Activated CD4-positive, alpha-beta T cell treated with anti-CD3 and anti-CD28 coated beads, Interleukin-2, Interleukin-4, amounts not matched to agents 100 ng/mL and 50 ng/mL, durations not matched to agents 16 hours and 8 hours (primary cell): ENCODE measurements around the gene FARP1.
"Not testable (repeated sequence)": the region's sequence is repeated elsewhere in the genome, so short reads cannot be mapped to it uniquely, and the experiment has no call there.

ENCODE experiments used
- DNase-seq: peaks from one replicate; pipeline ENCODE4 v3.0.0-alpha.2; 2020; ENCODE audit warnings: low spot score

The FARP1 gene

DNA sequence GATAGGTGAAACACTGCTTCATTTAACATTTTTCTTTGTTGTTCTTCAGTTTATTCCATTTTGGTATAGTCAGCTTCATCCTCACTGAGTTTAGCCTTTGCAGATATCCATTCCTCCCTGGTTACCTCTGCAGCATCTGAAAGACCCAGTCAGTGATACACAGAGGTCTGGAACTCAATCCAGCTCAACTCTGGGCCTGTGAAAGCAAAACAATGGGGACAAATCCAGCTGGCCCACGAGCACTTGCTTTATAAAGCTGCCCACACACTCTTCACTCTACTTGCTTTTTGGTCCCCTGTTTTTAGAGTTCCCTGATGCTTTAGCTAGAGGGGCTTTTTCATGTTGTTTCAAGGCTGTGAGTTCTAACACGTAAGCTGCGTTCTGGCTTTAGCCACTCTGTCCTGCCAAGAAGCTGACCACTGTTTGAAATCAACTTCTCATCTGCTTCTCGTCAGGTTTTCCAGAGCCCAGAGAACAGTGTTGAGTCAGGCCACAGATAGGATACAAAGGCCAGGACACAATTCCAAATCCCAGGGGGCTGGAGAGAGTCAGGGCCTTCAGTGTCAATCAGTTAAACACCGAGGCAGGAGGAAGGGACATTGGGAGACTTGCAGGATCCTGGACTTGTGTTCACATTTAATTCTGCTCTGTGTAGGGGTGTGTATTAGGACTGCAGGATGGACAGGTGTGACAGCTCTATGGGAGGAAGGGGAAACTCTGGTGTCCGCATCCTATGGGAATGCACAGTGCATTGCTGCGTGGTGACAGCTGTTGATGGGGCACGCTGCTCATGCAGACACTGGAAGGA, 117.7 kb downstream of the FARP1 start:
- DNase-seq: no peak

DNA sequence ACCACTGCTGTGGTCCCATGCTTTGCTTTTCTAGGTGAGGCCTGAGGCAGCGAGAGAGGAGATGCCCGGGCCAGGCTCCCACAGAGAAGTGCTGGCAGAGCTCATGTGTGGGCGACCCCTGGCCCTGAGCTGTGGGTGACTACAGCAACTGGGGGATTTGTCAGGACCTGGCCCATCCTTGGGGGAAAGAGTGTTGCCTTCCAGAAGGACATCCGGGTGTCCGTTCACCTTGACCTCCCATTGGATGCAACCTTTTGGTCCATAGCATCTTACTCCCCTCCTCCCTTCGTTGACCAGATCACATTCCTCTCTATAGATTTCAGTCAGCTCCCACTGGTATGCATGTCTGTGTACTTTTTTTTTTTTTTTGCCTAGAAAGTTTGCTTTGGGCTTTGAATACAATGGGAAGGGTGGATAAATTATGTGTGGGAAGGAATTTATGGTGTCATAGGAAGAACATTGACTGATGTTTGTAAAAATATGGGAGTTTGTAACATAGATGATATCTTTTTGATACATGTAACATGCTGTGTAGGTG, 118.3 kb downstream of the FARP1 start:
- no peak for DNase-seq

DNA sequence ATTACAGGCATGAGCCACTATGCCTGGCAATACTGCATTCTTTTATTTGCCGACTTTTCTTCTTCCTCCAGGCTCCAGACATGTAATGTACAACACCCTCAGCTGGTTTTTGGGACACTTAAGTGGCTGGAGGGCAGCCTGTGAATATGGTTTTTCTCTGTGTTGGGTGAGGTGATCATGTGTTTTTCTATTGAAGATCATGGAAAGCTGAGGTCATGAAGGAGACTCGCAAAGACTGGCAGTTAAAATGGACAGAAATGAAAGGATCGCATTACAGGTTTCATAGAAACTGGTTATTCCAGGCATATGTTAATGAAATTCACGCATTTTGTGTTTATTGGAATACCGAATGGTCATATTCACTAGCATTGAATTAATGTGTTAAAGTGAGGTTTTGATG, 119.4 kb downstream of the FARP1 start:
- no peak for DNase-seq

DNA sequence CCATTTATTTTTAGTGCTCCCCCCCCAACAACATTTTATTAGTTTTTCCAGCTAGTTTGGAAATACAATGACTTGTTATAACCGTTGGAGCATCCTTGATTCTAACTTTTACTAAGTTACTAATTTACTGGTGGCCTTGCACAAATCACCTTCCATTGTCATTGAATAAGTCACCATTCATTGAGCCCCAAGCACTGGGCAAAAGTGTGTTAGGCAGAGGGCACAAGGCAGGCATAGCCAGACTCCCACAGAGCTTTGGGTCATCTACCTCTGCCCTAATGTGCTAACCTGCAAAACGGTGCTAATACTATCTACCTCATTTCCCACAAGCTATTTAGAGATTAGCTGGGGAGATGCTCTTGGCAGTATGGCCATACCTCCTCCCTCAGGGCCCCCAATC, 120.9 kb downstream of the FARP1 start:
- no peak for DNase-seq

DNA sequence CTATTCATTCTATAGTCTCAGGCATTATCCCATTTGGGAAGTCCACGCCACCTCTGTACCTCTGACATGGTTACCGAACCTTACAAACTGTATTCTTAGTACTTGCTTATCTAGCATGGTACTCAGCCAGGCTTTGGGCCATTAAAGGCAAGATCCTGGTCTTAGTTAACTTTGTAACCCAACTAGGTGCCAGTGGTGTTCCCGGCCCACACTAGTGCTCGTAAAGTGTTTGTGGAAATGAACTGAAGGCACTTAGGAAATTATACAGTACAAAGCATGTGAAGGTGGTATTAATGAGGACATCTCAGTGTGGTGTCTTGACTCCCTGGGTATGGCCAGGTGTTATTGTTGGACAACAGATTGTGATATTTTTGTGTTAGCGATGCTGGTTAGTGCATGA, 122.0 kb downstream of the FARP1 start:
- no peak for DNase-seq

DNA sequence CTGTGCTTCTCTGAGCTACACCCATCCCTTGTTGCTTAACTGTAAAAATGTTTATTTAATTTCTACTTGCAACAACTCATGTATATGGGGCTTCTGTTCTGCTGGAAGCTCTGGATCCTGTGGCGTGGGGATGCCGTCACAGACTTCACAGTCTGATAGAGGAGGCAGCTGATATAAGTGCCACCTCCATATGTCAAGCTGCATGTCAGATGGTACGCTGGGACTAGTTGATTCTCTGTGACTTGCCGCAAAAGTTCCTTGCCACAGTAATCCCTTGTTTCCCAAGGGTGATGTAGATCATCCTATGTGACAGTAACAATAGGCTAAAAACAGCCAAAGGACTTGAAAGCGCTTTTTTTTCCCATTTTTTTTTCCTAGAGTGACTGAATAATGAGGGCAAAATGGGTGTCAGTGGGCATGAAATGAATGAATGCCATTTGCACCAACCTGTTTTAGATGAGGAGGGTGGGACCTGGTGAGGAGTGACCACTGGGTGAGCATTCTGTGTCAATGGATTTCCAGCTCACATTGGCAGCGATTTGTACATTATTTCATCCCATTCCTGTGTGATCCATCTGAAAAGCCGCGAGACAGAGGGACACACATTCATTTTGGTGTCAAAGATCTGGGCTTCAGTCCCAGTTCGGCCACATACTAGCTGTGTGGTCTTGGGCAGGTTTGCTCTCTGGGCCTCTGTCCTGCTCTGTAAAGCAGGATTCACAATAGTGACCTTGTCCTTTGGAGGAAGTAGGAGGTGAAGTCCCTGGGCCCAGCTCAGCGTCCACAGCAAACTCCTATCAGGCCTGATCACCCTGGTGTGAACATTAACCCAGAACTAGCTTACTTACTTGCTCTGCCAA, 123.0 kb downstream of the FARP1 start:
- DNase-seq: no peak

DNA sequence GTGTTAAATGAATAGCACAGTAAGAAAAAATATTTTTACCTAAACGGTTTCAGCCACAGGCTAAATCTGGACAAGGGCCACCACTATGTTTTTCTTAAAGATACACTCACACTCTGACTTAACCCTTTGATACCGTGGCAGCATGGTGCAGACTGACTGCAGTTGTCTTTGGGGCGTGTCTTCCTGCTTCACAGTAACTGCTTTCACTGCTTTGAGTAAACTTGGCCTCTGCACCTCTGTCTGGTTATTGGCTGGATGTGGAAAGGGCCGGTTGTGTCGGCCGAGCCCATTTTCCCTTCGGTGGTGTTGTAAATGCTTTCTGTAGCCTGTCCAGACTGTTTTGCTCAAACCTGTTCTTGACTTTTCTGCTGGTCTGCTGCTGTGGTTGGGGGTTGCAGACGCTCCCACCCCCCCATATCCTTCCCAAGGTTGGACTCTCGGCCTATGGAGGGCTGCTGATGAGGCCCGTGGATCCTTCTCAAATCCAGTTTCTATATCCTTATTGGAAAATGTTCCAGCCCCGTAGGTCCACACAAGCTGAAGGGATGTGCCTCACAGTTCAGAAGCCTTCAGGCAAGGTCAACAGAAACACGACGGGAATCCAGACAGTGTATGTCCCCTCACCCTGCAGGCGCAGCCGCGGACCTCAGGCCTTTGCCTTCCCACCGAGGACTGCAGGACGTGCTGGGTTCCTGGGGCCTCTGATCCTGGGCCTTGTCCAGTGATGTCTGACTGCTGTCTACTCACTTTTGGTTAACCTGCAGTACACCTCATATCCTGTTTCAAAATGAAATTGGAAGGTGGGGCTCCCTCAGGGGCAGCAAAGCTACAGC, 124.4 kb downstream of the FARP1 start:
- no peak for DNase-seq

DNA sequence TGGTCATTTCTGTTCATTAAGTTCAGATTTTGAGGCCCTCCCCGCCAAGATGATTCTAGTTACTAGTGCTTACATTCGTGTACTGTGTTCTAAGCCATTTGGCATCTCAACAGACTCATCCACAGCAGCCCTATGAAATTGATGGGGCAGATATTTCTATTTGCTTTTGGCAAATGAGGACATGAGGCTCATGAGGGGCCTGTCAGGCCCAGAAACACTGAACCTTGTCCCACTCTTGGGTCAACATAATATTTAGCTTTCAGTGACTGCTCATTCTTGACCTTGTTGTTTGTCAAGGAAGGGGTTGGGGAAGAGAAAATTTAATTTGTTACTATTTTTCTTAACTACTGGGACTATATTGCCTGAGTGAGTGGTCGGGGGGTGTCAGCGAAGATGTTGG, 126.5 kb downstream of the FARP1 start:
- no peak for DNase-seq

DNA sequence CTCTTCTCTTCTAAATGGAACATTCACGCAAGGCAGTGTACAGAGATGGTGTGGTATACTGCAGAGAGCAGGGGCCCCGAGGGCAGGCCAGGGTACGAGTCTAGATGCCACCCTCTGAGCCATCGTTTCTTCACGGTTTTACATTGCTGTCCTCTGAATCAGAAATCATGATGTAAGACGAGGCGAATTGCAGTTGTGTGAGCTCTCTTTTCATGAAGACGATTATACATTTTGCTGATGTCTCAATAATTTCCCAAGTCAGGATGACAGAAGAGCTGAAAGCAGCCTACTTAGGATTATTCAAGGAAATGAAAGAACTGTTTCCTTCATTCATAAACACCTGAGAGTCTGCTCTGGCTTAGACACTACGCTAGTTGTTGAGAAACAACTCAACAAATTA, 127.9 kb downstream of the FARP1 start:
- DNase-seq: no peak

DNA sequence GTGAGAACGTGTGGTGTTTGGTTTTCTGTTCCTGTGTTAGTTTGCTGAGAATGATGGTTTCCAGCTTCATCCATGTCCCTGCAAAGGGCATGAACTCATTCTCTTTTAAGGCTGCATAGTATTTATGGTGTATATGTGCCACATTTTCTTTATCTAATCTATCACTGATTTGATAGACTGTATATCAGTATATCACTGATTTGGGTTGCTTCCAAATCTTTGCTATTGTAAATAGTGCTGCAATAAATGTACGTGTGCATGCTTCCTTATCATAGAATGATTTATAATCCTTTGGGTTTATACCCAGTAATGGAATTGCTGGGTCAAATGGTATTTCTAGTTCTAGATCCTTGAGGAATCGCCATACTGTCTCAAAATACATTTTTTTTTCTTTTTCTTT, 128.8 kb downstream of the FARP1 start:
- not testable (repeated sequence) for DNase-seq

DNA sequence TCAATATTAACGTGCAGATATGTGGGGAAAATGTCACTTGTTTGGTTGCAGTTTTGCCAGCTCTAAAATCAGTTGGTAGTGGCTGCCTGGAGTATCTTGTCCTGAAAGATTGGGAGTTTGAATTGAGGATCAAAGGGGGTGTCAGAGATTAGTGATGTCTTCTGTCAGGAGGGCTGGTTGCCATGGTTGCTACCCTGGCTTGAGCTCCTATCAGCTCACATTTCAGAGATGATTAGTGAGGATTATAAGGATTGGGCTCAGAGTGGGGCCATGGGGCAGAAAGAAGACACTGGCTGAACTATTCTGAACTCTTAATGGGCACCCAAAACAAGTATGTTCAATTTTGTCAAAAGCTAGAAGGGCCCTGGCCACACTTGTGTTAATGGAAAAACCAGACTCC, 129.7 kb downstream of the FARP1 start:
- no peak for DNase-seq

DNA sequence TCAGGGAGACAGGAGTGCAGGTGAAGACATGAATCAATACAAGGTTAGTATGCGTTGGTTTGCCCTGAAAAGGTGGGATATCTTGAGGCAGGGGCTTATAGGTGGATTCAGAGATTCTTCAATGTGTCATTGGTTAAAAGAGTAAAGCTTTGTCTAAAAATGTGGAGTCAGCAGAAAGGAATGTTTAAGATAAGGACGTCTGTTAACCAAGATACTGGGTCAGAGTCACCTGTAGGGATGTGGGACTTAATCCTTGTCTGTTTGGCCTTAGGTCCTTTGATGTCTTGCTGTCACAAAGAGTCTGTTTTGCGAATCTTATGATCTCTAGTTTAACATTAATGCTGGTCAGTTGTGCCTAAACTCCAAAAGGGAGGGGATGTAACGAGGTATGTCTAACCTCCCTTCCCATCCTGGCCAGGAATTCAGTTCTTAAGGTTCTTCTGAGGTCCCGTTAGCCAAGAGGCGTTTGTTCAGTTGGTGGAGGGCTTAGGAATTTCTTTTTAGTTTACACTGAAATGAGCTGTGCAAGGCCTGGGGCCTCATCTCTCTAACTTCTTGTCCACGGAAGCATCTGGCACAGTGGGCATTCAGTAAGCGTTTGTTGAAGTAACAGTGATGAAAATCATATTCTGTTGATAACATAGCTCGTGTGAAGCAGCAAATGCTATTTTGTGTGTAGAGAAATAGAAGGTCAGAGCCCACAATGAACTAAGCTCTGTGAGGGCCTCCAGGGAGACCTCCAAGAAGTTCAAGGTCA, 130.4 kb downstream of the FARP1 start:
- DNase-seq: no peak

DNA sequence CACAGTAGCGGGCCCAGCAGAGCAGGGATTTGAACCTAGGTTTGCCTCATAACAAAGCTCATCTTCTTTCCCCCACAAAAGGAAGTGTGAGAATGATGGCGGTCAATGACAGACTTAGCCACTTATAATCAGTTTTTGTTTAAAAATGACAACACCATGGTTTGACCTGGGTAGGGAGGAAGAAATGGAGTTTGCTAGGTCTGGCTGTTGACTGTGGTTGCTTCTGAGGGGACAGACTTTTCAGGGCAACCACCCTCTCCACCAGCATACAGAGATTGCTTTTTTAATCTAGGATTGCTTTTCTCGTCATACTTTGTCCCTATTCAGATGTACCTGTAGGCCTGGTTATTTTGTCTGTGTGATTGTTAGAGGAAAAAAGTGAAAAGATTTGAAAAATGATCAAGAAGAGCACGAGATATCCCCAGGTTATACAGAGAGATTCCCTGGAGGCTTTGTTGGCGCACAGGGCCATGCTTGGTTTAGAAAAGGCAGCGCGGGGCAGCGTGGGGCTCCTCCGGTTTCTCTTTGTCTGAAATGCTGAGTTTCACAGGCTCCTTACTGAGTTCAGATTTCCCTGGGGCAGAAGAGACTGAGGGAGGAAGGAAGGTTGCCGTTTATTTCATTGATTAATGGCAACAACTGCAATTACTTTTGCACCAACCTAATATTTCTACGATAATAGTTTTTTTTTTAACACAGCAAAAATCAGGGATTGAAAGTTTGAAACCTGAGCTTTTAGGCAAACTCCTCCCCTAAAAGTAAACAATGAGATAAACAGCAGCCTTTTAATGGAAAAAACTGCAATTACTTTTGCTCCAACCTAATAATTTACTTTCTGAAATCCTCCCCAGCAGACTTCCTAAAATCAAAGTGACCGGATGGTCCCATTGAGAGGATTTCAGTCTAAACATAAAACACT, 131.2 kb downstream of the FARP1 start:
- DNase-seq: no peak

DNA sequence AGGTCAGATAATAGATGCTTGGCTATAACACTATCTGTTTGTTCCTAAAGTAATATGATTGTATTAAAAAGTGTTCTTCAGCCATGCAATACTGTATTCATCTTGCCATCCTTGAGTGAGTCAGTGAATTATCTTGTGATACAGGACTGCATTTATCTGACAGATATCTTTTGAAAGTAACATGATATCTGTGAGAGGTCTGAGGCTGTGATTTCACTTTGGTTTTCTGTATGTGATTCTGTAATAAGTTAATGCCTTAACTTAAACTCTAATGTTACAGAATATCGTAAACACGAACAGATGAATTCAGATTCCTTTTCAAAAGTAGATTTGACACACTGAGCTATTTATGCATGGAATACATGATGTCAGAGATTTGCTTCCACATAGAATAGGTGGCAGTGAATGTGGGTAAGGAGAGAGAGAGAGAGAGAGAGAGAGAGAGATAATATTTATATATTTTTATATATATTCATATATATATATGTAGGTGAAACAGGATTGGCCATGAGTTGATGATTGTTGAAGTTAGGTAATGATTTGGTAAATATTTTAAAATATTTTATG, 132.1 kb downstream of the FARP1 start:
- no peak for DNase-seq

DNA sequence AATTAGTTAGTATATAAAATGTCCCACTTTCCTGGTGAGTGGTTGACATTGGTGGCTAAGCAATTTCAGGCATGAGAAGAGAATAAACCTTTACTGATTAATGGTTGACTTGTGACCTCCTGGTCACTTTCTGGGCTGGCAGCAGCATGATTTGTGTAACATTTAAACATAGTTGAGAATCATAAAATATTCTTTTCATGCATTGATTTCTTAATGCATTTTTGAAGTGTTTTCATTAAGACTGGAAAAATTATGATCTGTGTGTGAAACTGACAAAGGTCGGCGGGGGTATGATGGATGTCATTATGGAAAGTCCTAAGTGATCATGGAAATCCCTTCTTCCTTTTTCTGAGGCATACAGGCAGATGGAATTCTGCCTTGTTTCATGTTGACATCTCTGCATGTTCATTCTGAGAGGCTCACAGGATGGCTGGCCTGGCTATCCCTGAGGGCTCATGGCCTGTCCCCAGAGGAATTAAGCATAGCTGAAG, 132.8 kb downstream of the FARP1 start:
- no peak for DNase-seq

DNA sequence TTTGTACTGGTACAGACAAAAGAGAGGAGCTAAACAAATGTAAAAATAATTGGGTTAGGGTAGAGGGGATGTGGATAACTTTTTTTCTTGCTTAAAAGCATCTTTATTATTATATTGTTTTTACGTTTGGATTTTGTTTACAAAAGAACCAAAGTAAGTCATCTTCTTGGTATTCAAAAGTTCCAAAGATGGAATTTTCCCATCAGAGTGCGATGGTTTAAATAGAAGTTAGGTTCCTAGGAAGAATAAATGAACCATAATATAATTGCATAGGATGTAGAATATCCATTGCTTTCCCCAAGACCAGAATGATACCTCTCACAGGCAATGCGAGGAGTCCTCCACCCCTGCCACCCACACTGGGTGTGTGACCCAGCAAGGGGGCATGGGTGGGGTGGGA, 133.6 kb downstream of the FARP1 start:
- DNase-seq: no peak

DNA sequence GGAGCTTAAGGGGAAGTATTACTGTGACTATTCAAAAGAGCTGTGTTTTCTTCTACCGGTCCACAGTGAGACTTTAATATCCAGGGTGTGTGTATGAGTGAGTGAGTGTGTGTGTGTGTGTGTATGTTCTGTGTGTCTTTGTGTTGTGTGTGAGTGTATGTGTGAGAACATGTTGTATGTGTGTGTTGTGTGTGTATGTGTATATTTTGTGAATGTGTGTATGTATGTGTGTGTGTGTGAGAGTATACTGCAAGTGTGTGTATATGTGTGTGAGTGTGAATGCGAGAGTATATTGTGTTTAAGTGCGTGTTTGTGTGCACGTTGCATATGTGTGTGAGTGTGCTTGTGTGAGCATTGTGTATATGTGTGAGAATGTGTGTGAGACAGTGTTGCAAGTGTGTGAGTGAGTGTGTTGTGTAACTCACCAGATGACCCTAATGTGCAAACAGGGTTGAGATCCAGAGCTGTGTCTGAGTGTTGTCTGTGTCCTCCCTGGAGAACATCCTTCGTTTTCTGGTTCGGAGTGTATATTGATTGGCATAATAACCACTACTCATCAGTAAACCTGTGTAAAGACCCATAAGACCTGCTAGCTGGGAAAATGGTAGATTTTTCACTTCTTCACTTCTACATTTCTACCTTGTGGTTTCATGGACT, 135.3 kb downstream of the FARP1 start:
- no peak for DNase-seq

DNA sequence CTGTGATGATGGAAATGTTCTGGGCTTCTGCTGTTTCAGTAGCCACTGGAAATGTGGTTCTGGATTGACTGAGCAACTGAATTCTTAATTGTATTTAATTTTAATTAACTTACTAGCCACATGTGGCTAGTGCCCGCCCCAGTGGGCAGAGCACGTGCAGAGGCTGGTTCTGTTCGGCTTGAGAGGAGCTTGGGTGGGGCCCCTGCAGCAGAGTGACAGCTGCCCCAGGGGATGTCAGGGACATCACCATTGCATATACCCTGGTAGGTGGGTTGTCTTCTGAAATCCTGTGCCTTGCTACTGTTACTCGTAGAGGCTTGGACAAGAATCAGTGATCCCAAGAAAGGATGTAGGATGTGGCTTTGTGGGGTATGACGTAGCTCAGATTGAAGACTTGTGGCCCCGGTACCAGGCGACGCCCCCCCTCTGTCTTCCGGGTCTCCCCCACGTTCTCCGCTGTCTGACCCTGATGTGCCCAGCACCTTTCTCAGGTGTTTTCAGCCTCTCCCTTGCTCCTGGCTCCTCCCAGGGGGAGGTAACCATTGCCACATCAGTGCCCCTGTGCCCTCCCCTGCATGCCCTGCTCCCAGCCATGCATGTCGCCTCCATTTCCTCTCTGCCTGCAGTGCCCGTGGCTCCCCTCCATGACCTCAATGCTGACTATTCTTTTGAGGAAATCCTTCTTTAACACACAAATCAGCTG, 136.7 kb downstream of the FARP1 start:
- DNase-seq: no peak

DNA sequence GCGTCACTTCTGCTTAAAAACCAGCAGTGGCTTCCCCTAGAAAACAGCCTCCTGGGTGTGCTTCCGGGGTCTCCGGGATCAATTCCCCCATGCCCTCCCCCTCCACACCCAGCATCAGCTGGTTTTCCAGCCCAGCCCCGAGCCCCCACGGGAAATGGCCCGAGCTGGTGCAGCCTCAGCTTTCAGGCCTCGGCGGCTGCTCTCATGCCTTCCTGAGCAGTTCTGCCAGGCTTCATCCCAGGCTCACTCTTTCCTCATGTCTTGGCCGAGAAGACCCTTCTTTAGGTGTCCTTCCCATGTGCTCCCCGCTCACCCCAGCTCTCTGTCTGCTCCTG, 137.2 kb downstream of the FARP1 start:
- DNase-seq: no peak
